Heart right ventricle (tissue), 16 donors: ENCODE measurements around the gene ESD. TPM values are rescaled to one million over a fixed set of nuclear protein-coding genes. Genes with fewer than 3 reads are reported as not detected.
"Not testable (repeated sequence)": the region's sequence is repeated elsewhere in the genome, so short reads cannot be mapped to it uniquely, and the experiment has no call there.

Experiments used
- ATAC-seq, 8 donors: fragments of 200-7000 bp; cut with Tn5 transposase; one replicate each; pipeline ENCODE4 v1.9.1; 2020; ENCODE audit warnings: mild to moderate bottlenecking in 8 of 8, moderate library complexity in 8 of 8, moderate number of reproducible peaks in 1 of 8
- DNase-seq, 2 donors: peaks; one replicate each; pipeline ENCODE4 v3.0.0-alpha.2; 2020
- H3K27ac ChIP-seq, 10 donors: fragments of 200-600 bp; sonication (generic) in 2 of 10; one replicate each; pipeline versions ENCODE4 v1.5.0 to v1.8.0; 2020 to 2022; ENCODE audit warnings: mild to moderate bottlenecking in 3 of 10
- H3K27me3 ChIP-seq, 7 donors: fragments of 200-600 bp; one replicate each; pipeline ENCODE4 v1.8.0; 2021 to 2022; ENCODE audit warnings: mild to moderate bottlenecking in 2 of 7
- H3K36me3 ChIP-seq, 9 donors: fragments of 200-600 bp; sonication (generic) in 1 of 9; one replicate each; pipeline versions ENCODE4 v1.5.0 to v1.8.0; 2020 to 2022; ENCODE audit warnings: mild to moderate bottlenecking in 2 of 9
- H3K4me1 ChIP-seq, 9 donors: fragments of 200-600 bp; sonication (generic) in 1 of 9; one replicate each; pipeline versions ENCODE4 v1.5.0 to v1.8.0; 2020 to 2022; ENCODE audit warnings: mild to moderate bottlenecking in 4 of 9
- H3K4me3 ChIP-seq, 10 donors: fragments of 200-600 bp; sonication (generic) in 2 of 10; one replicate each; pipeline versions ENCODE4 v1.5.0 to v1.8.0; 2020 to 2022; ENCODE audit warnings: mild to moderate bottlenecking in 7 of 10, moderate library complexity in 2 of 10
- H3K9me3 ChIP-seq, 11 donors: fragments of 200-600 bp in 10 of 11; sonication (generic) in 2 of 11; one replicate each; pipeline versions ENCODE4 v1.5.0 to v1.8.0; 2013 to 2022; ENCODE audit warnings: mild to moderate bottlenecking in 2 of 11, control low read depth in 1 of 11, moderate library complexity in 1 of 11
- WGBS, 2 donors: extraction: QIAGEN DNeasy Blood & Tissue Kit; methylation state at CpG; one replicate each; pipeline ENCODE4 v1.1.7; 2013; ENCODE audit warnings: inconsistent platforms in 1 of 2; 5-methylcytosine and 5-hydroxymethylcytosine counted together
- intact Hi-C, 10 donors: fragments of 100-400 bp; cut with DNase I; formaldehyde crosslinking; loops; one replicate each; pipeline versions ENCODE4 v1.11.1 to v1.14.2; 2022
- polyA plus RNA-seq, 2 donors: library from polyadenylated mRNA; stranded (reverse); fragments of 200-250 nt; gene quantifications; one replicate each; pipeline ENCODE4 v1.2.3, GENCODE V29; 2013
- total RNA-seq, 10 donors: library from RNA; stranded (reverse); fragmentation: NEBNext Ultra II Directional in 3 of 10; extraction: Animal tissue kit (Norgen Biotek cat#: 25700) in 3 of 10; gene quantifications; one replicate each; pipeline versions ENCODE4 v1.2.1 to v1.2.4, GENCODE V29; 2021 to 2023
- TF ChIP-seq, protein P1 (sequence below), 9 donors: fragments of 200-600 bp; sonication (generic) in 2 of 9; IDR thresholded peaks; one replicate each; pipeline versions ENCODE4 v1.5.0 to v1.8.0; 2021 to 2022; ENCODE audit warnings: antibody characterized with exemption in 9 of 9, mild to moderate bottlenecking in 5 of 9, moderate library complexity in 1 of 9
- donor health status: Arrhythmogenic right ventricular cardiomyopathy.
- donor health status: ischemic (EF 13 %, LVEDD 7.1; RV severe dilation, severe dysfunction).
- donor health status: healthy with polysubstance abuse.
- donor health status: DM: no; HTN: yes; CAD: no.
- donor health status: DM: no; HTN: no; CAD: no.
- donor health status: ischemic (EF 25% LVEDD 6.9; RV normal size, moderate dysfunction).
- donor health status: ischemic (EF 25% LVEDD 5.7; RV mildly dilated, moderate dysfunction).
- donor health status: healthy.
- donor health status: DM: yes; HTN: yes; CAD: no.
- donor health status: Ischemic cardiomyopathy.
- donor health status: ischemic (EF 35%, LVEDD 5.7; RV mildly dilated, moderate dysfunction).
- donor health status: nonischemic (EF 11% LVEDD 7.7; RV severe dilation, severe dysfunction).
- donor health status: DM: yes; HTN: yes; CAD: no.
- donor health status: PGD.
- donor health status: ischemic (EF 29% LVEDD 5.4; RV normal size, mild dysfunction).
- donor health status: nonischemic (EF 23%, LVEDD 6.1; RV moderate dilation, normal function).

The ESD gene
- total and polyA plus RNA-seq, 12 donors = 44.9 to 124 (median 106) TPM

GRCh38 chr13:46816371-46816770 lies 19.4 kb upstream of the ESD start:
- TF ChIP-seq, protein P1, sequence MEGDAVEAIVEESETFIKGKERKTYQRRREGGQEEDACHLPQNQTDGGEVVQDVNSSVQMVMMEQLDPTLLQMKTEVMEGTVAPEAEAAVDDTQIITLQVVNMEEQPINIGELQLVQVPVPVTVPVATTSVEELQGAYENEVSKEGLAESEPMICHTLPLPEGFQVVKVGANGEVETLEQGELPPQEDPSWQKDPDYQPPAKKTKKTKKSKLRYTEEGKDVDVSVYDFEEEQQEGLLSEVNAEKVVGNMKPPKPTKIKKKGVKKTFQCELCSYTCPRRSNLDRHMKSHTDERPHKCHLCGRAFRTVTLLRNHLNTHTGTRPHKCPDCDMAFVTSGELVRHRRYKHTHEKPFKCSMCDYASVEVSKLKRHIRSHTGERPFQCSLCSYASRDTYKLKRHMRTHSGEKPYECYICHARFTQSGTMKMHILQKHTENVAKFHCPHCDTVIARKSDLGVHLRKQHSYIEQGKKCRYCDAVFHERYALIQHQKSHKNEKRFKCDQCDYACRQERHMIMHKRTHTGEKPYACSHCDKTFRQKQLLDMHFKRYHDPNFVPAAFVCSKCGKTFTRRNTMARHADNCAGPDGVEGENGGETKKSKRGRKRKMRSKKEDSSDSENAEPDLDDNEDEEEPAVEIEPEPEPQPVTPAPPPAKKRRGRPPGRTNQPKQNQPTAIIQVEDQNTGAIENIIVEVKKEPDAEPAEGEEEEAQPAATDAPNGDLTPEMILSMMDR (IDR thresholded peaks at IDR 0.05) = no peak
- no peaks in the 10 kb centered on the region for H3K27me3 ChIP-seq
- 90 to 95% methylated on average over 1 of the region's 1 CpG for WGBS, 2 donors

GRCh38 chr13:46812301-46812797 lies 15.4 kb upstream of the ESD start:
- DNase-seq (no peak), ATAC-seq (no peak)
- Histone ChIP-seq H3K4me3 (no peak overlapping the region), H3K36me3 (no peaks in the 10 kb centered on the region), H3K27me3 (peaks cover 0 to 4% (median 0%) of the 10 kb centered on the region in 7 donors), H3K9me3 (peaks cover 0 to 28% (median 12%) of the 10 kb centered on the region in 11 donors), H3K4me1 (peaks cover 0 to 6% (median 0%) of the 10 kb centered on the region in 9 donors), H3K27ac (no peak overlapping the region)
- TF ChIP-seq, protein P1 (IDR thresholded peaks at IDR 0.05) = no peak
- intact Hi-C loops = no loop called here

More at GRCh38 chr13:46816371-46816770, 19.4 kb upstream of the ESD start:
- peaks cover 0 to 10% (median 0%) of the 10 kb centered on the region in 9 donors for H3K4me1 ChIP-seq
- H3K9me3 ChIP-seq = peaks cover 0 to 17% (median 11%) of the 10 kb centered on the region in 11 donors
- no peak overlapping the region for H3K4me3 ChIP-seq
- intact Hi-C loops = no loop called here
- no peak for ATAC-seq
- no peaks in the 10 kb centered on the region for H3K36me3 ChIP-seq
- no peak overlapping the region for H3K27ac ChIP-seq
- no peak for DNase-seq

GRCh38 chr13:46810440-46810839 lies 13.5 kb upstream of the ESD start:
- peaks cover 0 to 4% (median 0%) of the 10 kb centered on the region in 7 donors for H3K27me3 ChIP-seq
- peaks cover 0 to 28% (median 12%) of the 10 kb centered on the region in 11 donors for H3K9me3 ChIP-seq
- 92 to 93% methylated on average over 5 of the region's 5 CpGs for WGBS, 2 donors
- H3K4me3 ChIP-seq = no peak overlapping the region
- intact Hi-C loops = no loop called here
- ATAC-seq = no peak
- TF ChIP-seq, protein P1 (IDR thresholded peaks at IDR 0.05) = no peak
- H3K4me1 ChIP-seq = no peaks in the 10 kb centered on the region
- no peaks in the 10 kb centered on the region for H3K36me3 ChIP-seq
- no peak overlapping the region for H3K27ac ChIP-seq
- no peak for DNase-seq

DNA sequence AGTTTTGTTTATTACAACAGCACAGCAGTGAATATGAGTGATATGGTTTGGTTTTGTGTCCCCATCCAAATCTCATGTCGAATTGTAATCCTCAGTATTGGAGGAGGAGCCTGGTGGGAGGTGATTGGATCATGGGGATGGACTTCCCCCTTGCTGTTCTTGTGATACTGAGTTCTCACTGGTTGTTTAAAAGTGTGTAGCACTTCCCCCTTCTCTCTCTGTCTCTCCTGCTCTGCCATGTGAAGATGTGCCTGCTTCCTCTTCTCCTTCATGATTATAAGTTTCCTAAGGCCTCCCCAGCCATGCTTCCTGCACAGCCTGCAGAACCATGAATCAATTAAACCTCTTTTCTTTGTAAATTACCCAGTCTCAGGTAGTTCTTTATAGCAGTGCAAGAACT lies 8.0 kb upstream of the ESD start:
- H3K27ac ChIP-seq, DNase-seq, H3K36me3 ChIP-seq, H3K27me3 ChIP-seq, H3K4me3 ChIP-seq, H3K9me3 ChIP-seq, ATAC-seq, intact Hi-C loops, H3K4me1 ChIP-seq: not testable (repeated sequence)
- WGBS, 2 donors = 68 to 81% methylated on average over 1 of the region's 1 CpG

DNA sequence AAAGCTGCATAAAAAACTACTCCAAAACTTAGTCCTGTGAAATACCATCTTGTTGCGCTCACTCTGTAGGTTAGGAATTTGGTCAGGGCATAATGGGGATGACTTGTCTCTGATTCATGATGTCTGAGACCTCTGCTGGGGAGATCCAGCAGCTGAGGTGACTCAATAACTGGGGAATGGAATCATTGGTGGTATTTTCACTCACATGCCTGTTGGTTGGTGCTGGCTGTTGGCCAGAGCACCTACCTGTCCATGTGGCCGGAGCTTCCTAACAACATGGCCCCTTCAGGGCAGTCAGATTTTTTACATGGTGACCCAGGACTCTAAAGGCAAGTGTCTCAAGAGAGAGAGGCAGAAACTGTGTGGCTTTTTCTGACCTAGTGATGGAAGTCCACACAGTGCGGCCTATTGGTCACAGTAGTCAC lies 7.4 kb upstream of the ESD start:
- Histone ChIP-seq H3K36me3 (no peaks in the 10 kb centered on the region), H3K4me3 (no peak overlapping the region), H3K4me1 (no peaks in the 10 kb centered on the region), H3K9me3 (no peaks in the 10 kb centered on the region), H3K27ac (no peak overlapping the region), H3K27me3 (peaks cover 0 to 4% (median 0%) of the 10 kb centered on the region in 7 donors)
- TF ChIP-seq, protein P1 (IDR thresholded peaks at IDR 0.05) = no peak
- WGBS, 2 donors = 91 to 95% methylated on average over 3 of the region's 3 CpGs
- no peak for ATAC-seq
- DNase-seq = no peak
- intact Hi-C loops = no loop called here
